Activated effector memory CD4-positive, alpha-beta T cell treated with anti-CD3 and anti-CD28 coated beads, Interleukin-2, amount 50 U/mL, for 16 hours (primary cell): ENCODE data around the gene USP34.
"Not testable (repeated sequence)": the region's sequence is repeated elsewhere in the genome, so short reads cannot be mapped to it uniquely, and the experiment has no call there.

Experiments used
- DNase-seq: peaks from one replicate; pipeline ENCODE4 v3.0.0-alpha.2; 2020

Gene USP34

GRCh38 chr2:61463769-61464475 is 7.0 kb downstream of the USP34 start:
- DNase-seq = no peak

- no peak for DNase-seq
Measured at GRCh38 chr2:61461404-61461803, 9.5 kb downstream of the USP34 start.

- DNase-seq = no peak
Measured at GRCh38 chr2:61460163-61460562, 10.7 kb downstream of the USP34 start.

GRCh38 chr2:61456746-61457420 is 14.0 kb downstream of the USP34 start:
- DNase-seq = no peak

- no peak for DNase-seq
Measured at GRCh38 chr2:61456070-61456745, 14.7 kb downstream of the USP34 start.

GRCh38 chr2:61454972-61455371 is 15.9 kb downstream of the USP34 start:
- not testable (repeated sequence) for DNase-seq

- DNase-seq = no peak
Measured at GRCh38 chr2:61454383-61454782, 16.5 kb downstream of the USP34 start.

- DNase-seq = no peak
Measured at GRCh38 chr2:61452392-61452791, 18.5 kb downstream of the USP34 start.

- no peak for DNase-seq
Measured at GRCh38 chr2:61451178-61451577, 19.7 kb downstream of the USP34 start.

- DNase-seq = no peak
Measured at GRCh38 chr2:61450144-61450543, 20.7 kb downstream of the USP34 start.

GRCh38 chr2:61448229-61448628 is 22.7 kb downstream of the USP34 start:
- DNase-seq = no peak

GRCh38 chr2:61446971-61447370 is 23.9 kb downstream of the USP34 start:
- DNase-seq = not testable (repeated sequence)

GRCh38 chr2:61443342-61444041 is 27.4 kb downstream of the USP34 start:
- no peak for DNase-seq

GRCh38 chr2:61439241-61440002 is 31.5 kb downstream of the USP34 start:
- no peak for DNase-seq

- no peak for DNase-seq
Measured at GRCh38 chr2:61438670-61439069, 32.2 kb downstream of the USP34 start.

- no peak for DNase-seq
Measured at GRCh38 chr2:61437170-61437569, 33.7 kb downstream of the USP34 start.

GRCh38 chr2:61436092-61436491 is 34.8 kb downstream of the USP34 start:
- DNase-seq = no peak

GRCh38 chr2:61435291-61435690 is 35.6 kb downstream of the USP34 start:
- no peak for DNase-seq

- DNase-seq = no peak
Measured at GRCh38 chr2:61434314-61434713, 36.6 kb downstream of the USP34 start.

- no peak for DNase-seq
Measured at GRCh38 chr2:61433606-61434005, 37.3 kb downstream of the USP34 start.

GRCh38 chr2:61432990-61433389 is 37.9 kb downstream of the USP34 start:
- DNase-seq = no peak

GRCh38 chr2:61431345-61431744 is 39.5 kb downstream of the USP34 start:
- no peak for DNase-seq
